GM12873 (cell line): ENCODE data around the gene ZNF827.

ENCODE experiments used
- TF ChIP-seq, protein P1 (sequence below): IDR thresholded peaks from 2 replicates; pipeline ENCODE4 v1.5.1; 2012; ENCODE audit warnings: low read depth, mild to moderate bottlenecking, moderate library complexity, low read length, control low read depth; ENCODE audit not compliant: insufficient read depth; ENCODE audit errors: missing control alignments

Gene ZNF827

GRCh38 chr4:145870155-145871020, 68.2 kb downstream of the ZNF827 start:
- TF ChIP-seq, protein P1, sequence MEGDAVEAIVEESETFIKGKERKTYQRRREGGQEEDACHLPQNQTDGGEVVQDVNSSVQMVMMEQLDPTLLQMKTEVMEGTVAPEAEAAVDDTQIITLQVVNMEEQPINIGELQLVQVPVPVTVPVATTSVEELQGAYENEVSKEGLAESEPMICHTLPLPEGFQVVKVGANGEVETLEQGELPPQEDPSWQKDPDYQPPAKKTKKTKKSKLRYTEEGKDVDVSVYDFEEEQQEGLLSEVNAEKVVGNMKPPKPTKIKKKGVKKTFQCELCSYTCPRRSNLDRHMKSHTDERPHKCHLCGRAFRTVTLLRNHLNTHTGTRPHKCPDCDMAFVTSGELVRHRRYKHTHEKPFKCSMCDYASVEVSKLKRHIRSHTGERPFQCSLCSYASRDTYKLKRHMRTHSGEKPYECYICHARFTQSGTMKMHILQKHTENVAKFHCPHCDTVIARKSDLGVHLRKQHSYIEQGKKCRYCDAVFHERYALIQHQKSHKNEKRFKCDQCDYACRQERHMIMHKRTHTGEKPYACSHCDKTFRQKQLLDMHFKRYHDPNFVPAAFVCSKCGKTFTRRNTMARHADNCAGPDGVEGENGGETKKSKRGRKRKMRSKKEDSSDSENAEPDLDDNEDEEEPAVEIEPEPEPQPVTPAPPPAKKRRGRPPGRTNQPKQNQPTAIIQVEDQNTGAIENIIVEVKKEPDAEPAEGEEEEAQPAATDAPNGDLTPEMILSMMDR: no peak

DNA sequence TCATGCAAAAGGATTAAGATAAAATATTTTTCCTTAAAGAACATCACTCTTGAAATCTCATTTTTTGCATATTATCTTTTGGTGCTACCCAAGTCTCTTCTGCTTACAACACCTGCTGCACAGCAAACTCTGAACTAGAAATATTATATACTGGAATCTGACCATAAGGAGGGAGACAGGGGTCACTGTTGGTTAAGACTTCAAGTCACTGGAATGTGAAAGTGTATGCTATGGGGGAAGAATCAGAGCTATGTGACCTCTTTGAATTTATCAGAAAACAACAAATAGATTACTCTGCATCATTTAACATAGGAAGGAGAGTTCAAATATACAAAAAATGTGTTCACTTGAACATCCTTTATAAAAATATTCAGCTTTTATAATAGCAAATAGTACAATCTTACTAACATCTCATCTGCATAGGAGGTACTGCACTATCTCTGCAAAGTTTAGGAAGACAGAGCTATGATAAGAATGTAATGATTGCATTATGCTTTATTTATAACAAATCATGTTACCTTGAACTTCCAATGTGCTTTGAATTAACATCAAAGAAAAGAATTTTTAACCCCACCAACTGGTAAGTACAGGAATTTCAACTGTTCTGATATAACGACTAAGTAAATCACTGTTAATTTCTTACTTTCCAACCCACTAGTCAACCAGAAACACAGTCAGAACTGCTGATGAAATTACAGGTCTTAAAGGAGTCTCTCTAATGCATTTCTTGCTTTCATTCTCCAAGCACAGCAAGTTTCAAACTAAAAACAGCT, 69.8 kb downstream of the ZNF827 start:
- TF ChIP-seq, protein P1: peak; percentile 18

DNA sequence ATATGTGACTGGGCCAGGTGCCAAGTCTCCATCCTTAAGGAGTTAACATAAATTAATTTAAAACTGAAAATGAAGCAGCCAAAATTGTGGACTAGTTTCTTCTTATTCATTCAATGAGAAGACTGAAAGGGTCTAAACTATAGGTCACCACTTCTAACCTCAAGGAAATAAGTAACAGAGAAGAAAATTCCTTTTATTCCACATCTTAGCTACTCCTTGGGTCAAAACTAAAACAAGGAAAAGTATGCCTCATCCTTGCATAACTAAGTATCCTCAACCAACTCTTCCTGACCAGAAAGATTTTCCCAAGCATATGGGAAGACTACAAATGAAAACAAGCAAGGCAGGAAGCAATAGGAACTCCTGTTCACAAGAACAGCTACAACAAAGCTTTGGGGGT, 71.2 kb downstream of the ZNF827 start:
- TF ChIP-seq, protein P1: no peak

DNA sequence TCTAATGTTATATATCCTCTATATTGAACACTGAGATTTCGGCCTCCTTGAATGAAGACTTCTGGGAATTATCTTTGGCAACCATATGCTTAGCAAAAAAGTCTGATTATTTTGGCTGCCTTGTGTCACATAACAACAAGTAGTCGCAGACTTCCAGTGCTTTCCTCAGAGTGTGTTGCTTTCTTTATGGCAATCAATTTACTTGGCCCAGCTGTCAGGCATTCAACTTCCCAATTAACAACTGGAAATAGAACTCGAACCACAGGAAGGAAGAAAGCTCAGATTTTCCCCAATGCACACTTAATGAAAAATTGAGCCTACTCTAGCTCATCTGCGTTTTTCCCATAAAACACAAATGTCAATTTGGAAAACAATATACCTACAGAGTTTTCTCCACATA, 71.6 kb downstream of the ZNF827 start:
- TF ChIP-seq, protein P1: no peak

- TF ChIP-seq, protein P1: no peak
Measured at GRCh38 chr4:145865274-145865941, 73.2 kb downstream of the ZNF827 start.

DNA sequence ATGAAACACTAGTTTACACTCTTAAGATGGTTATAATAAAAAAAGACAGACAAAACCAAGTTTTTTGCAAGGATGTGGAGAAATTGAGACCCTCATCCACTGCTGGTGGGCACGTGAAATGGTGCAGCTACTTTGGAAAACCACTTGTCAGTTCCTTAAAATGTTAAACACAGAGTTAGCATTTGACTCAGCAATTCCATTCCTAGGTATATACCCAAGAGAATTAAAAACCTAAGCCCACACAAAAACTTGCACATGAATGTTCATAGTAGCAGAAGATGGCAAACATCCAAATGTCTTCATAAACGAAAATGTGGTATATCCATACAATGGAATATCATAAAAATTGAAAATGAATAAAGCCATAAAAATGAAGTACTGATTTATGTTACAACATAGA, 75.4 kb downstream of the ZNF827 start:
- TF ChIP-seq, protein P1: no peak
